ENCODE data around the gene MGAT4D. TPM values are rescaled to one million over a fixed set of nuclear protein-coding genes. Genes with fewer than 3 reads are reported as not detected.
"Not testable (repeated sequence)": the region's sequence is repeated elsewhere in the genome, so short reads cannot be mapped to it uniquely, and the experiment has no call there.

Gene MGAT4D
- total RNA-seq, 2 donors from 2014 or later: not detected

GRCh38 chr4:140448162-140448561 is 49.9 kb downstream of the MGAT4D start:
- no peak for DNase-seq (ENCODE audit: low spot score)
- intact Hi-C loops (cut with DNase I): no loop called here

DNA sequence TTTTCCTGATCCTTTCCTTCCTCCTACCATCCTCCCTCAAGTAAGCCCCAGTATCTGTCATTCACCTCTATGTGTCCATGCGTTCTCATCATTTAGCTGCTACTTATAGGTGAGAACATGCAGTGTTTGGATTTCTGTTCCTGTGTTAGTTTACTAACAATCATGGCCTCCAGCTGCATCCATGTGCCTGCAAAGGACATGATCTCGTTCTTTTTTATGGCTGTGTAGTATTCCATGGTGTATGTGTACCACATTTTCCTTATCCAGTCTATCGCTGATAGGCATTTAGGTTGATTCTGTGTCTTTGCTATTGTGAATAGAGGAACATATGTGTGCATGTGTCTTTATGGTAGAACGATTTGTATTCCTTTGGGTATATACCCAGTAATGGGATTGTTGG is 53.7 kb downstream of the MGAT4D start:
- intact Hi-C loops (cut with DNase I); DNase-seq (ENCODE audit: low spot score): not testable (repeated sequence)

GRCh38 chr4:140439644-140440142 is 58.4 kb downstream of the MGAT4D start:
- no peak for DNase-seq (ENCODE audit: low spot score)
- intact Hi-C loops (cut with DNase I): no loop called here

DNA sequence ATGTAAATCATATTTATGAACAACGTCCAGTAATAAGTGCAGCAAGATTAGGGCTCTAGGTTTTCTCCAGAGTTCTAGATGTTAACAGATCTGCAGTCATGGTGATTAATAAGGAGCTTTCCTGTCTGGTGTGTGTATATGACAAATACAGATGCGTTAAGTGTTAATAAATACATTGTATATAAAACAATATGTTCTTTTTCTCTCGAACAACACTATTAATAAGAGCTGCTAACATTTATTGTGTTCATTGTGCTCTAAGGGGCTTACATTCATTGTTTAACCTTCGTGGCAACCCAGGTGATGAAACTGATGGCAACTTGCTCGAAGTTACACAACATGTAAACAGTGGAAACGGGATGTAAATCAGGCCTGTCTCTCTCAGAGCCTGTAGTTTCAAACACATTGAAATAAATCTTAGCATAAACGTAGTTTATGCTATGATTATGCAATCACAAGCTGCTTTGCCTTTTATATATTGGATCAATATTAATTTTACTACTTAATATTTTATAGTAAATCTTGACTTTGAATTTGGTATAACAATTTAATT is 70.1 kb downstream of the MGAT4D start:
- no peak for DNase-seq (ENCODE audit: low spot score)
- intact Hi-C loops (cut with DNase I): no loop called here

DNA sequence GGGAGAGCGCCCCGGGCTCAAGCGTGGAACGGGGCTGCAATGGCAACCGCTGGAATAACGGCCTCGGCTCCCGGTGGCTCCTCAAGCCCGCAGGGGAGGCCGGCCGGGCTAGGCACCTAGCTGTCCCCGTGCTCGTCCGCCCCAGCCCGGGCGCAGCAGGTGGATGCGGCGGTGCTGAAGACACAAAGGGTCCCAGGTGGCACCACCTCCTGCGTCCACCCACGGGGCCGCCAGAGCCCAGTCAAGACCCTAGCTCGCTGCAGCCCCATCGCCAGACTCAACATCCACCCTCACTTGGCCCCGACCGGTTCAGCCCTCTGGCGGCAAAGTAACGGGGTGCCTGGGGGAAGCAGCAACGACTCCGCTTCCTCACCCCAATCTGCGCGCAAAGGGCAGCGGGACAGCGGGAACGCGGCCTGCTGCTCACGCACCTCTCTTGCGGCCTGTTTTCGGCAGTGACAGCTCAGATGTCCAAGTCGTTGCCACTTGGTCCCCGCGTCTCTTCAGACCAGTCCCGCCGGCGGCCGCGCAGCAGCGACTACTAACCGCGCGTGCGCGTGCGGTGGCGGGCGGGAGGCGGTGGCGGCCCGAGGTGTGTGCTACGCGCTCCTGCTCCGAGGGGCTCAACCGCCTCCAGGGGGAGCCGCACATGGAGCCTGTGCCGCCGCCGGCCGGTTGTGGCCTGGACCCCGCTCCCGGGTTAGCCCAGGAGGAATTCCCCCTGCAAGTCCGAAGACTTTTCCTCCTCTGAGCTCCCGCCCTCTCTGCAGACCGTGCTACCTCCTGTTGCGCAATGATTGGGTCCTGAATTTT is 70.8 kb downstream of the MGAT4D start, which contains the start of gene CLGN:
TSS of gene CLGN (minus strand) at position 543 of the 813 bp plus-strand sequence. CDS start 14,570 bp downstream, outside the sequence.
- peak; percentile 84 for DNase-seq (ENCODE audit: low spot score)
- intact Hi-C loops (cut with DNase I): no loop called here

GRCh38 chr4:140426610-140427105 is 71.4 kb downstream of the MGAT4D start:
- DNase-seq (ENCODE audit: low spot score): peak; percentile 77
- intact Hi-C loops (cut with DNase I): no loop called here

DNA sequence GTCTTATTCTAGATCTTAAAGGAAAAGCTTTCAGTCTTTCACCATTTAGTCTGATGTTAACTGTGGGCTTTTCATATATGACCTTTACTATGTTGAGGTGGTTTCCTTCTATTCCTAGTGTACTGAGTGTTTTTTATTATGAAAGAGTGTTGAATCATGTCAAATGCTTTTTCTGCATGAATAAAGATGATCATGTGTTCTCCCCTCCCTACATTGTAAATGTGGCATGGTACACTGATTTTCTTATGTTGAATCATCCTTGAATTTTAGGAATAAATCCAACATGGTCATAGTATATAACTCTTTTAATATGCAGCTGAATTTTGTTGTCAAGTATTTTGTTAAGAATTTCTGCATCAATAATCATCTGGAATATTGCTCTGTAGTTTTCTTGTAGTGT is 75.0 kb downstream of the MGAT4D start:
- DNase-seq (ENCODE audit: low spot score): no peak
- intact Hi-C loops (cut with DNase I): no loop called here

DNA sequence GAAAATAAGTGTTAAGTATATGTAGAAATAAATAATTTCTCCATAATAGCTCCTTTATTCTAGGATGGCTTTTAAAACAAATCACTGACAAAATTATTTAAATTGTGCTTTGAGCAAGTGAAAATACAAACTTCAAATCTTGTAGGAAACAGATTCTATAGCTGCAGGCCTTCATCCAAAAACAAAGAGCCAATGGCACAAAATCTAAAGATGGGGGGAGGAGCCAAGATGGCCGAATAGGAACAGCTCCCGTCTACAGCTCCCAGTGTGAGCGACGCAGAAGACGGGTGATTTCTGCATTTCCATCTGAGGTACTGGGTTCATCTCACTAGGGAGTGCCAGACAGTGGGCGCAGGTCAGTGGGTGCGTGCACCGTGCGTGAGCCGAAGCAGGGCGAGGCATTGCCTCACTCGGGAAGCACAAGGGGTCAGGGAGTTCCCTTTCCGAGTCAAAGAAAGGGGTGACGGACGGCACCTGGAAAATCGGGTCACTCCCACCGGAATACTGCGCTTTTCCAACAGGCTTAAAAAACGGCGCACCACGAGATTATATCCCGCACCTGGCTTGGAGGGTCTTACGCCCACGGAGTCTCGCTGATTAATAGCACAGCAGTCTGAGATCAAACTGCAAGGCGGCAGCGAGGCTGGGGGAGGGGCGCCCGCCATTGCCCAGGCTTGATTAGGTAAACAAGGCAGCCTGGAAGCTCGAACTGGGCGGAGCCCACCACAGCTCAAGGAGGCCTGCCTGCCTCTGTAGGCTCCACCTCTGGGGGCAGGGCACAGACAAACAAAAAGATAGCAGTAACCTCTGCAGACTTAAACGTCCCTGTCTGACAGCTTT is 84.7 kb downstream of the MGAT4D start:
- DNase-seq (ENCODE audit: low spot score); intact Hi-C loops (cut with DNase I): not testable (repeated sequence)

DNA sequence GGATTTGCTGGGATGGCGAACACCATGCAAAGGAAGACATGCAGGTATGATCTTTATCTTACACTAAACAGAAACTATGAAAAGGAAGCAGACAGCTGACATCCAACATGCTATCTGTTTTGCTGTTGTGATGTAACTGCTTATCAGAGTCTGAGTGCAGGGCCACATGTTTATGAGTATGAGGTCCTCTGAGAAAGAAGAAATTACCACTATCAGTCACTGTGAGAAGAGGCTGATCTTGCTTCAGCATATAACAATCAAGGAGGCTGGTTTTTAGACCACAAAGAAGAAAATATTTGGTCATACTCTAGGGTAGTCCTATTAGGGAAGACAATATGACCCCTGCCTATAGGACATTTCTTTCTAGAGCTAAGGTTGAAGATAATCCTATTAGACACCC is 89.1 kb downstream of the MGAT4D start:
- no peak for DNase-seq (ENCODE audit: low spot score)
- intact Hi-C loops (cut with DNase I): no loop called here

DNA sequence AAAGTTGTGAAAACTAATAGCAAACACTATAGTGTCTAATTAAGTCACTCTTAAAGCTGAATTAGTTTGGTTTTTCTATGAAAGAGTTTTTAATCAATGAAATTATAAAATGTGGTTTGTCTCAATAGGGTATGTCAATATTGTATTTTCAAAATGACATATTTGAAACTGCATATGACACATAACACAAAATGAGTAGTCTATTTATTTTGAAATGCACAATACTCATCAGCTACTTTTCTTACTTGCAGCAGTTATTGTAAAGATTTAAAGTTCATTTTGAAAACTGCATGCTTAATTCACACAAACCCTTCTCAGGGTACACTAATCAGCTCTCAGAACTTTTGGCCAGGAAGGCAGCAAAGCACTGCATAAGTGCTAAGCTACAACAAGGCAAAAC is 91.8 kb downstream of the MGAT4D start:
- intact Hi-C loops (cut with DNase I): no loop called here
- DNase-seq (ENCODE audit: low spot score): no peak

DNA sequence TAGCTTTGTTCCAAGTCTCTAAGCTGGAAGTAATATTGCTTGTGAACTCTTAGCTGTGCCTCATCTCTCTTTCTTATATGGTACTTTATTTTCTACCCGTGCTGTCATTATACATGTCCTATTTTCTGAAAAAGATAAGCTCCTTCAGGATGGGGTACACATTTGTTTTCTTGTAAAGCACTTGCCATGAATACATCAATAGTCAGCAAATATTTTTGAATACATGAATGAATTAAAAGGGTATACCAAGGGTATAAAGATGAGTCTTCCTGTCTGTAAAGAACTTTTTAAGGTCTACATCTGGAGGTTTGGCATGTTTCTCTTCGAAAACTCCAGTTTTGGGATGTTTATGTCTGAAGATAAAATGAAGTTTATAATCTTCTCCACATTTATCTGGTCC is 98.0 kb downstream of the MGAT4D start:
- DNase-seq (ENCODE audit: low spot score): no peak
- intact Hi-C loops (cut with DNase I): no loop called here

DNA sequence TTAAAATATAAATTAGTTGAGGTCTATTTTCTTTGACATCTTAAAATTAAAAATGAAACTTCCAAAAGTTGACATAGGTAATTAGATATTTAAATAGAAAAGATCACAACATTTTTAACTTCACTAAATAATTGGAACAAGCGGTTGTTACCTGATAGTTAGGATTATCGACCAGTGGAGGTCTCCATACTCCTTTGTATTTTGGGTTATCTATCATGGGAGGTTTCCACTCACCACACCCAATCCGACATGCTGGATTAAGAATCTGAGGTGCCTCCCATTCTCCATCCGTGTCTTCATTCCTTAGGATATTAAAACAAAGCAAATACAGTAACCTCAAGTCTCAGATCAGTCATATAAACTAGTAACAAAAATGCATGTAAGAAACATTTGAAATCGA is 102.4 kb downstream of the MGAT4D start:
- DNase-seq (ENCODE audit: low spot score): no peak
- intact Hi-C loops (cut with DNase I): loop anchor here in 1 of 2 donors (2.0 kb wide), 1 partner anchor 25 kb away; no protein-coding TSS in a partner anchor

Other genes starting within 250 kb of the MGAT4D start
- 10 to 100 TPM; 62.2 to 63.7 TPM for gene SCOC, start 124.6 kb downstream of the MGAT4D start, total RNA-seq
- under 1 TPM; 0.52 to 0.74 TPM for gene CLGN, start 70.6 kb downstream of the MGAT4D start, total RNA-seq
- gene ELMOD2, start 25.9 kb upstream of the MGAT4D start, total RNA-seq: 10 to 100 TPM; 21.8 to 24.3 TPM
- gene UCP1, start 70.7 kb upstream of the MGAT4D start, total RNA-seq: not detected